Keratinocyte (primary cell): ENCODE results near the gene LGR6. TPM values are rescaled to one million over a fixed set of nuclear protein-coding genes. Genes with fewer than 3 reads are reported as not detected.
"Not testable (repeated sequence)": the region's sequence is repeated elsewhere in the genome, so short reads cannot be mapped to it uniquely, and the experiment has no call there.

Experiments
- DNase-seq: peaks from one replicate; pipeline ENCODE4 v3.0.0-alpha.2; 2011; ENCODE audit warnings: low read depth, missing footprints, low spot score
- FAIRE-seq: peaks from 2 replicates; lab custom pipeline; 2011; peaks lifted over from hg19 to GRCh38; lab: Jason Lieb, UNC
- H2AFZ ChIP-seq: 2 replicates; pipeline ENCODE4 v1.6.0; 2012; ENCODE audit warnings: low read length, control low read depth, inconsistent platforms; ENCODE audit not compliant: control insufficient read depth
- H3K27ac ChIP-seq: 2 replicates; pipeline ENCODE4 v1.5.1; 2011; ENCODE audit warnings: low read length; ENCODE audit not compliant: control insufficient read depth, insufficient read depth
- H3K27me3 ChIP-seq: 3 replicates; pipeline ENCODE4 v1.6.0; 2011; ENCODE audit warnings: low read length; ENCODE audit not compliant: control insufficient read depth, insufficient read depth; ENCODE audit errors: extremely low read depth
- H3K36me3 ChIP-seq, 2 experiments: 2 replicates in 1 of 2; 3 replicates in 1 of 2; pipeline ENCODE4 v1.5.1; 2011; ENCODE audit warnings: low read length in 2 of 2, mild to moderate bottlenecking in 1 of 2; ENCODE audit not compliant: control insufficient read depth in 2 of 2, insufficient read depth in 2 of 2; ENCODE audit errors: extremely low read depth in 1 of 2
- H3K4me1 ChIP-seq: 3 replicates; pipeline ENCODE4 v1.5.1; 2011; ENCODE audit warnings: low read length; ENCODE audit not compliant: control insufficient read depth, insufficient read depth; ENCODE audit errors: extremely low read depth
- H3K4me2 ChIP-seq: 3 replicates; pipeline ENCODE4 v1.6.0; 2011; ENCODE audit warnings: low read depth, low read length; ENCODE audit not compliant: control insufficient read depth, insufficient read depth; ENCODE audit errors: extremely low read depth
- H3K4me3 ChIP-seq, 3 experiments: fragments of 200-600 bp in 1 of 3; sonication (generic) in 1 of 3; 2 replicates in 2 of 3; 3 replicates in 1 of 3; pipeline ENCODE4 v1.5.1; 2011 to 2016; ENCODE audit warnings: low read length in 3 of 3, mild to moderate bottlenecking in 3 of 3, control low read depth in 2 of 3, inconsistent platforms in 1 of 3, low read depth in 1 of 3, mixed read lengths in 1 of 3, mixed run types in 1 of 3, moderate library complexity in 1 of 3; ENCODE audit not compliant: control insufficient read depth in 2 of 3, insufficient read depth in 2 of 3; ENCODE audit errors: extremely low read depth in 1 of 3
- H3K79me2 ChIP-seq: 2 replicates; pipeline ENCODE4 v1.6.0; 2012; ENCODE audit warnings: low read length; ENCODE audit not compliant: control insufficient read depth, insufficient read depth
- H3K9ac ChIP-seq: 3 replicates; pipeline ENCODE4 v1.6.0; 2011; ENCODE audit warnings: low read length; ENCODE audit not compliant: control insufficient read depth, insufficient read depth; ENCODE audit errors: extremely low read depth
- H3K9me1 ChIP-seq: 3 replicates; pipeline ENCODE4 v1.6.0; 2011; ENCODE audit warnings: low read length; ENCODE audit not compliant: control insufficient read depth, insufficient read depth; ENCODE audit errors: extremely low read depth
- H3K9me3 ChIP-seq: 2 replicates; pipeline ENCODE4 v1.5.1; 2012; ENCODE audit warnings: low read depth, low read length; ENCODE audit not compliant: control insufficient read depth
- H4K20me1 ChIP-seq: 3 replicates; pipeline ENCODE4 v1.6.0; 2011; ENCODE audit warnings: low read length; ENCODE audit not compliant: control insufficient read depth, insufficient read depth; ENCODE audit errors: extremely low read depth
- EZH2 ChIP-seq: IDR thresholded peaks from one replicate; pipeline ENCODE4 v1.6.1; 2012; ENCODE audit warnings: inconsistent platforms, mild to moderate bottlenecking, low read length, moderate library complexity
- dilution Hi-C: fragments of 300-500 bp; cut with MboI; formaldehyde crosslinking; loops from one replicate; pipeline ENCODE4 v1.7.0; 2020; ENCODE audit warnings: low sequenced_read_pairs; ENCODE audit not compliant: extremely low pct_ligation_motif_present
- polyA plus RNA-seq, 5 experiments: library from polyadenylated mRNA; depleted of rRNA in 3 of 5; stranded (reverse) in 3 of 5; stranded (forward) in 1 of 5; unstranded in 1 of 5; fragments of >200 nt; gene quantifications; 1 replicate in 1 of 5; 2 replicates in 3 of 5; 3 replicates in 1 of 5; pipeline versions ENCODE4 v1.2.1 to v1.2.3, GENCODE V29; 2011 to 2012; ENCODE audit warnings: missing spikeins in 2 of 5, low read depth in 1 of 5, low replicate concordance in 1 of 5
- TF ChIP-seq, protein P1 (sequence below), 3 experiments: IDR thresholded peaks in 1 of 3; conservative IDR thresholded peaks in 1 of 3; optimal IDR thresholded peaks in 1 of 3; 2 replicates in 2 of 3; 3 replicates in 1 of 3; pipeline versions ENCODE3 to v1.5.1; 2011; ENCODE audit warnings: low read length in 3 of 3, mild to moderate bottlenecking in 3 of 3, moderate library complexity in 2 of 3, control low read depth in 1 of 3, inconsistent platforms in 1 of 3; ENCODE audit not compliant: insufficient read depth in 2 of 3; ENCODE audit errors: extremely low read depth in 1 of 3

Gene LGR6
- polyA plus RNA-seq, 1 donor (not counting 4 experiments of a cell fraction or from before 2014, with no cell fraction given): 0.42 TPM

DNA sequence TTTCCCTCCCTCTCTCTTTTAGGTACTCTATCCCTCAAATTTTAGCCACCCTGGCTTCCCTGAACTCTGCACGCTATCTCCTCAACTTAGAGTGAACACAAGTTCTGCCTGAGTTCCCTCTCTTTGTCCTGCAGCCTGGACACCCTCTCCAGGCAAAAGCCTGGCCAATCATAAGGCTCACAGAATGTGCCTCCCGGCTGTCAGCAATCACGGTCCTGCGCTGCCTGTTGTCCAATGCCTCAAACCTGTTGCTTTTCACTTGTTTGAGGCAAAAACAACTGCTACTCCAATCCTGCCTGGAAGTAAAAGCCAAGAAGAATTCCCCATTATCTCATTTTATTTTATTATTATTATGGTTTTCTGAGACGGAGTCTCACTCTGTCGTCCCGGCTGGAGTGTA is 66.1 kb downstream of the LGR6 start:
- Histone ChIP-seq H3K4me2 (no peak overlapping the region), H3K9ac (no peak overlapping the region), H3K4me3 (no peak overlapping the region), H3K27ac (no peak overlapping the region), H3K9me3 (no peaks in the 10 kb centered on the region), H3K4me1 (no peaks in the 10 kb centered on the region), H3K9me1 (no peaks in the 10 kb centered on the region), H3K36me3 (no peaks in the 10 kb centered on the region), H2AFZ (no peak overlapping the region), H3K27me3 (peaks cover 18% of the 10 kb centered on the region), H3K79me2 (no peaks in the 10 kb centered on the region), H4K20me1 (no peaks in the 10 kb centered on the region)
- no peak for DNase-seq
- dilution Hi-C loops: no loop called here
- TF ChIP-seq, protein P1, sequence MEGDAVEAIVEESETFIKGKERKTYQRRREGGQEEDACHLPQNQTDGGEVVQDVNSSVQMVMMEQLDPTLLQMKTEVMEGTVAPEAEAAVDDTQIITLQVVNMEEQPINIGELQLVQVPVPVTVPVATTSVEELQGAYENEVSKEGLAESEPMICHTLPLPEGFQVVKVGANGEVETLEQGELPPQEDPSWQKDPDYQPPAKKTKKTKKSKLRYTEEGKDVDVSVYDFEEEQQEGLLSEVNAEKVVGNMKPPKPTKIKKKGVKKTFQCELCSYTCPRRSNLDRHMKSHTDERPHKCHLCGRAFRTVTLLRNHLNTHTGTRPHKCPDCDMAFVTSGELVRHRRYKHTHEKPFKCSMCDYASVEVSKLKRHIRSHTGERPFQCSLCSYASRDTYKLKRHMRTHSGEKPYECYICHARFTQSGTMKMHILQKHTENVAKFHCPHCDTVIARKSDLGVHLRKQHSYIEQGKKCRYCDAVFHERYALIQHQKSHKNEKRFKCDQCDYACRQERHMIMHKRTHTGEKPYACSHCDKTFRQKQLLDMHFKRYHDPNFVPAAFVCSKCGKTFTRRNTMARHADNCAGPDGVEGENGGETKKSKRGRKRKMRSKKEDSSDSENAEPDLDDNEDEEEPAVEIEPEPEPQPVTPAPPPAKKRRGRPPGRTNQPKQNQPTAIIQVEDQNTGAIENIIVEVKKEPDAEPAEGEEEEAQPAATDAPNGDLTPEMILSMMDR (optimal IDR thresholded peaks at IDR 0.05 in 1 of 3, IDR thresholded peaks at IDR 0.05 in 1 of 3, conservative IDR thresholded peaks at IDR 0.05 in 1 of 3; ENCODE audit: extremely low read depth in 1 of 3, insufficient read depth in 2 of 3, low read length in 3 of 3): no peak
- no peak for TF ChIP-seq EZH2
- FAIRE-seq: no peak

DNA sequence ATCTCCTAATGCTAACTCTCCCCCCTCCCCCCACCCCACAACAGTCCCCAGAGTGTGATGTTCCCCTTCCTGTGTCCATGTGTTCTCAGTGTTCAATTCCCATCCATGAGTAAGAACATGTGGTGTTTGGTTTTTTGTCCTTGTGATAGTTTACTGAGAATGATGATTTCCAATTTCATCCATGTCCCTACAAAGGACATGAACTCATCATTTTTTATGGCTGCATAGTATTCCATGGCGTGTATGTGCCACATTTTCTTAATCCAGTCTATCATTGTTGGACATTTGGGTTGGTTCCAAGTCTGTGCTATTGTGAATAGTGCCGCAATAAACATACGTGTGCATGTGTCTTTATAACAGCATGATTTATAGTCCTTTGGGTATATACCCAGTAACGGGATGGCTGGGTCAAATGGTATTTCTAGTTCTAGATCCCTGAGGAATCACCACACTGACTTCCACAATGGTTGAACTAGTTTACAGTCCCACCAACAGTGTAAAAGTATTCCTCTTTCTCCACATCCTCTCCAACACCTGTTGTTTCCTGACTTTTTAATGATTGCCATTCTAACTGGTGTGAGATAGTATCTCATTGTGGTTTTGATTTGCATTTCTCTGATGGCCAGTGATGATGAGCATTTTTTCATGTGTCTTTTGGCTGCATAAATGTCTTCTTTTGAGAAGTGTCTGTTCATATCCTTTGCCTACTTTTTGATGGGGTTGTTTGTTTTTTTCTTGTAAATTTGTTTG is 67.8 kb downstream of the LGR6 start:
- FAIRE-seq, H3K27ac ChIP-seq, H3K4me3 ChIP-seq, H3K79me2 ChIP-seq, H3K9ac ChIP-seq, H2AFZ ChIP-seq, H3K36me3 ChIP-seq, DNase-seq, H3K4me1 ChIP-seq, dilution Hi-C loops, H3K9me1 ChIP-seq, H4K20me1 ChIP-seq, H3K9me3 ChIP-seq, H3K4me2 ChIP-seq: not testable (repeated sequence)
- peaks cover 28% of the 10 kb centered on the region for H3K27me3 ChIP-seq

DNA sequence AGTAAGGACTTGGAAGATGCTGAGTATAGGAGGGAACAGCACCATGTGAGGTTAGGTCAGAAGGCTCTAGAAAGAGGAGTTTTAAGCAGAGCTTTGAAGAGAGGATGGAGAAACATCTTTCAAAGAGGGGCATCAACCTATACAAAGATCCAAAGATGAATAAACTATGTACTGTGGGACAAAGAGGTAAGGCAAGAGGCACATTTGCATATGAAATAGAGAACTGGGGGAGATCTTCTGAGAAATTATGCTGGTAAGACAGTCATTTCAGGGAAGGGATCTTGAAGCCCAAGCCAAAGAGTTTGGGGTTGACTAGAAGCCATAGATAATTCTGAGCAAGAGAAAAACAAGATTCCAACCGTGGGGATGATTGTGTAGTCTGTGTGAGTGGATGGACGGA is 70.0 kb downstream of the LGR6 start:
- H3K9ac ChIP-seq: no peak overlapping the region
- H3K4me3 ChIP-seq: no peak overlapping the region
- H3K79me2 ChIP-seq: no peaks in the 10 kb centered on the region
- no peak overlapping the region for H3K4me2 ChIP-seq
- DNase-seq (no peak), FAIRE-seq (no peak)
- TF ChIP-seq EZH2: no peak
- TF ChIP-seq, protein P1 (optimal IDR thresholded peaks at IDR 0.05 in 1 of 3, IDR thresholded peaks at IDR 0.05 in 1 of 3, conservative IDR thresholded peaks at IDR 0.05 in 1 of 3; ENCODE audit: extremely low read depth in 1 of 3, insufficient read depth in 2 of 3, low read length in 3 of 3): no peak
- peaks cover 28% of the 10 kb centered on the region for H3K27me3 ChIP-seq
- no peak overlapping the region for H3K27ac ChIP-seq
- H3K9me3 ChIP-seq: no peaks in the 10 kb centered on the region
- dilution Hi-C loops: no loop called here
- H3K9me1 ChIP-seq: no peaks in the 10 kb centered on the region
- peaks cover 3% of the 10 kb centered on the region for H3K4me1 ChIP-seq
- H3K36me3 ChIP-seq: no peaks in the 10 kb centered on the region
- no peak overlapping the region for H2AFZ ChIP-seq
- no peaks in the 10 kb centered on the region for H4K20me1 ChIP-seq
